Breast epithelium (tissue), 4 donors: ENCODE data around the gene CARS2. TPM values are rescaled to one million over a fixed set of nuclear protein-coding genes. Genes with fewer than 3 reads are reported as not detected.

Experiments
- DNase-seq, 2 donors: peaks; one replicate each; pipeline ENCODE4 v3.0.0-alpha.2; 2019; ENCODE audit warnings: low spot score in 2 of 2
- H3K27ac ChIP-seq, 2 donors: fragments of 200-600 bp; sonication (generic) in 1 of 2; one replicate each; pipeline ENCODE4 v1.5.1; 2016 to 2019; ENCODE audit warnings: mild to moderate bottlenecking in 1 of 2
- H3K27me3 ChIP-seq, 2 donors: fragments of 200-600 bp; sonication (generic) in 1 of 2; one replicate each; pipeline versions ENCODE4 v1.5.1 to v1.6.0; 2017 to 2019; ENCODE audit warnings: control low read depth in 1 of 2, mild to moderate bottlenecking in 1 of 2
- H3K36me3 ChIP-seq: fragments of 200-600 bp; one replicate; pipeline ENCODE4 v1.5.1; 2019
- H3K4me1 ChIP-seq, 2 donors: fragments of 200-600 bp; sonication (generic); one replicate each; pipeline ENCODE4 v1.5.1; 2016 to 2019; ENCODE audit warnings: control low read depth in 1 of 2
- H3K4me3 ChIP-seq, 3 donors: fragments of 200-600 bp; sonication (generic); 1 replicate in 2 of 3; 2 replicates in 1 of 3; pipeline ENCODE4 v1.5.1; 2016 to 2019; ENCODE audit warnings: mild to moderate bottlenecking in 3 of 3, moderate library complexity in 2 of 3
- H3K9me3 ChIP-seq, 2 donors: fragments of 200-600 bp; sonication (generic) in 1 of 2; one replicate each; pipeline ENCODE4 v1.5.1; 2016 to 2019; ENCODE audit warnings: control low read depth in 1 of 2
- POLR2A ChIP-seq: fragments of 450-650 bp; IDR thresholded peaks from one replicate; pipeline ENCODE4 v1.6.1; 2016; ENCODE audit warnings: antibody characterized with exemption, mild to moderate bottlenecking, moderate library complexity
- POLR2AphosphoS5 ChIP-seq, 3 donors: sonication (generic); formaldehyde crosslinking; IDR thresholded peaks; one replicate each; pipeline ENCODE4 v1.6.1; 2017; ENCODE audit warnings: antibody characterized with exemption in 3 of 3
- intact Hi-C: fragments of 100-400 bp; cut with DNase I; formaldehyde crosslinking; loops from one replicate; pipeline ENCODE4 v1.15.1; 2023; ENCODE audit warnings: low total_unique reads
- total RNA-seq, 3 donors: library from RNA; depleted of rRNA; stranded (reverse); fragments of >200 nt; gene quantifications; one replicate each; pipeline ENCODE4 v1.1.0, GENCODE V29; 2016
- TF ChIP-seq, protein P1 (sequence below), 3 donors: fragments of 450-650 bp; IDR thresholded peaks; one replicate each; pipeline ENCODE4 v1.5.1; 2016 to 2017; ENCODE audit warnings: antibody characterized with exemption in 3 of 3, mild to moderate bottlenecking in 3 of 3, moderate library complexity in 3 of 3

Gene CARS2
- total RNA-seq, 3 donors from 2014 or later, result 59.8 to 79.8 (median 61.6) TPM

DNA sequence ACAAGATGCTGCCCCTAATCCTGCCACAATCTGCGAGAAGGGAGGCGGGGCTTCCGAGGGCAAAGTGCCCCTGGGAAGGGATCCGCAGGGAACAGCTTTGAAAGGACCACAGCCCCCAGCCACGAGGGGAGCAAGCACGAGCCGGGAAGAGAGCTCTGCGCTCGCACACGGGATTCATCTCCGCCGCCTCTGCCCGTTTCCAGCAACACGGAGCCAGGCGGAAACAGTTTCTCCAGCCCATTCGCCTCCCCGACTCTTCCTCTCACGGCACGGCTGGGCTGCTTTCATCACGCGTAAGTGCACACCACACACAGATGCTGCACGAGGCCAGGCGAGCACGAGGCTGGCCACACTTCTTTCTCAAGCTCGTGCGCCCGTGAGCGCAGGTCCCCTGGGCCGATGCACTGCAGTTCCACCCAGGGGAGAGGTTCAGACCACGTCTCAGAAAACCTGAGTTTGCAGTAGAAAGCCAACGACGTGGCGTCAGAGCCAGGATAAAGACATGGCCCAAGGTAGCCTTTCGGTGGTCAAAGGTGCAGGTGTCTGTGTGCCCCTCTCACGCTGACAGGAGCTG lies 57.0 kb downstream of the CARS2 start:
- Histone ChIP-seq H3K27ac (no peak overlapping the region), H3K27me3 (no peaks in the 10 kb centered on the region), H3K4me1 (no peaks in the 10 kb centered on the region), H3K4me3 (no peak overlapping the region), H3K36me3 (no peaks in the 10 kb centered on the region), H3K9me3 (no peaks in the 10 kb centered on the region)
- intact Hi-C loops, result loop anchor here (10.0 kb wide), 1 partner anchor 1526 kb away; no protein-coding TSS in a partner anchor
- DNase-seq, result no peak
- TF ChIP-seq, protein P1, sequence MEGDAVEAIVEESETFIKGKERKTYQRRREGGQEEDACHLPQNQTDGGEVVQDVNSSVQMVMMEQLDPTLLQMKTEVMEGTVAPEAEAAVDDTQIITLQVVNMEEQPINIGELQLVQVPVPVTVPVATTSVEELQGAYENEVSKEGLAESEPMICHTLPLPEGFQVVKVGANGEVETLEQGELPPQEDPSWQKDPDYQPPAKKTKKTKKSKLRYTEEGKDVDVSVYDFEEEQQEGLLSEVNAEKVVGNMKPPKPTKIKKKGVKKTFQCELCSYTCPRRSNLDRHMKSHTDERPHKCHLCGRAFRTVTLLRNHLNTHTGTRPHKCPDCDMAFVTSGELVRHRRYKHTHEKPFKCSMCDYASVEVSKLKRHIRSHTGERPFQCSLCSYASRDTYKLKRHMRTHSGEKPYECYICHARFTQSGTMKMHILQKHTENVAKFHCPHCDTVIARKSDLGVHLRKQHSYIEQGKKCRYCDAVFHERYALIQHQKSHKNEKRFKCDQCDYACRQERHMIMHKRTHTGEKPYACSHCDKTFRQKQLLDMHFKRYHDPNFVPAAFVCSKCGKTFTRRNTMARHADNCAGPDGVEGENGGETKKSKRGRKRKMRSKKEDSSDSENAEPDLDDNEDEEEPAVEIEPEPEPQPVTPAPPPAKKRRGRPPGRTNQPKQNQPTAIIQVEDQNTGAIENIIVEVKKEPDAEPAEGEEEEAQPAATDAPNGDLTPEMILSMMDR (IDR thresholded peaks at IDR 0.05), result no peak
- TF ChIP-seq POLR2AphosphoS5 (IDR thresholded peaks at IDR 0.05) (no peak), POLR2A (no peak)

DNA sequence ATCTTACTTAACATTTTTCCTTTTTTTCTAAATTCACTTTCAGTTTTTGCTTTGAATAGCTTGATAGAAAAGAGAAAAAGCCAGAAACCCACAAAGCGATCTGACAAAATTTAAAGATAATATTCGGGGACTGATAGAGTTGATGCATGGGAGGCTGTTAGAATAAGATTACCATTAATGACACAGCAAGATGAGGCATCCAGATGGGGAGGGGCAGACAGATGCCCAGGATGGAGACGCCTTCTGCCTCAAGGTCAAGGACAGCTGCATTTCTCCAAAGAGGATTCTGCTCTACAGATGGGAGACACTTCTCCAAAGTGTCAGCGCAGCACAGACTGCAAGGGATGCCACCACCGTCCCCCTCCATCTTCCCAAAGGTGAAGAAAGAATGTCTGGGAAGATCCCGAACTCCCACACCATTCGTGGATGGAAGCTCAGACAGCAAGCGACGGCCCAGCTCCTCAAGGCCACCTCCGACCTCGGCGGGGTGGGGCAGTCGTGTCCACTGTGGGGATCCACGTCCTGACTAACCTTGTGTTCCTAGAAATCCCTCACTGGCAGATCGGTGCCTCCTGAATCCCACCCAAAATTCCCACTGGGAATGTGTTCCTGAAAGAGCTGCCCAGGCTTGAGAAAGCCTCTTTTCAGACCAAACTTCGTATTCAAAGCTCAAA lies 57.6 kb downstream of the CARS2 start:
- intact Hi-C loops, result loop anchor here (10.0 kb wide), 1 partner anchor 1527 kb away; no protein-coding TSS in a partner anchor
- no peaks in the 10 kb centered on the region for H3K36me3 ChIP-seq
- DNase-seq, result no peak

DNA sequence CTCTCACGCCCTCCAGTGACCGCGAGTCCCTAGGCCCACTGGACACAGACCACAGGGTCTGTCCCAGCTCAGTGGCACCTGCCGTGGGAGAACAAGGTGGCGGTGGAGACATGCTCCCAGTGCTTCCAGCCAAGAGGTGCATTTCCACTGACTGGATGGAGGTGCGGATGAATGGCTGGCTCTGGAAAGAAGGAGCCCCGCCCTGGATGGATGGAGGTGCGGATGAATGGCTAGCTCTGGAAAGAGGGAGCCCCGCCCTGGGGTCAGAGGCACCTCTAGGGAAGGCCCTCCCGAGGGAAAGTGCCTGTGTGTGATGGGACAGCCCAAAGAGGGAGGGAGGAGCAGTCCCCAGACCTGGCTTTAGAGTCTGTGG lies 58.6 kb downstream of the CARS2 start:
- H3K4me1 ChIP-seq, result no peaks in the 10 kb centered on the region
- H3K27ac ChIP-seq, result no peak overlapping the region
- H3K9me3 ChIP-seq, result no peaks in the 10 kb centered on the region
- no peak for DNase-seq
- H3K4me3 ChIP-seq, result no peak overlapping the region
- intact Hi-C loops, result loop anchor here (10.0 kb wide), 1 partner anchor 1527 kb away; no protein-coding TSS in a partner anchor
- no peaks in the 10 kb centered on the region for H3K36me3 ChIP-seq
- no peak for TF ChIP-seq POLR2AphosphoS5 (IDR thresholded peaks at IDR 0.05)
- TF ChIP-seq POLR2A, result no peak
- H3K27me3 ChIP-seq, result no peaks in the 10 kb centered on the region

More for the DNA sequence above, 57.6 kb downstream of the CARS2 start:
- Histone ChIP-seq H3K27ac (no peak overlapping the region), H3K4me3 (no peak overlapping the region), H3K4me1 (no peaks in the 10 kb centered on the region), H3K27me3 (no peaks in the 10 kb centered on the region), H3K9me3 (no peaks in the 10 kb centered on the region)
- TF ChIP-seq POLR2AphosphoS5 (IDR thresholded peaks at IDR 0.05) (no peak), POLR2A (no peak)
- TF ChIP-seq, protein P1 (IDR thresholded peaks at IDR 0.05), result no peak

DNA sequence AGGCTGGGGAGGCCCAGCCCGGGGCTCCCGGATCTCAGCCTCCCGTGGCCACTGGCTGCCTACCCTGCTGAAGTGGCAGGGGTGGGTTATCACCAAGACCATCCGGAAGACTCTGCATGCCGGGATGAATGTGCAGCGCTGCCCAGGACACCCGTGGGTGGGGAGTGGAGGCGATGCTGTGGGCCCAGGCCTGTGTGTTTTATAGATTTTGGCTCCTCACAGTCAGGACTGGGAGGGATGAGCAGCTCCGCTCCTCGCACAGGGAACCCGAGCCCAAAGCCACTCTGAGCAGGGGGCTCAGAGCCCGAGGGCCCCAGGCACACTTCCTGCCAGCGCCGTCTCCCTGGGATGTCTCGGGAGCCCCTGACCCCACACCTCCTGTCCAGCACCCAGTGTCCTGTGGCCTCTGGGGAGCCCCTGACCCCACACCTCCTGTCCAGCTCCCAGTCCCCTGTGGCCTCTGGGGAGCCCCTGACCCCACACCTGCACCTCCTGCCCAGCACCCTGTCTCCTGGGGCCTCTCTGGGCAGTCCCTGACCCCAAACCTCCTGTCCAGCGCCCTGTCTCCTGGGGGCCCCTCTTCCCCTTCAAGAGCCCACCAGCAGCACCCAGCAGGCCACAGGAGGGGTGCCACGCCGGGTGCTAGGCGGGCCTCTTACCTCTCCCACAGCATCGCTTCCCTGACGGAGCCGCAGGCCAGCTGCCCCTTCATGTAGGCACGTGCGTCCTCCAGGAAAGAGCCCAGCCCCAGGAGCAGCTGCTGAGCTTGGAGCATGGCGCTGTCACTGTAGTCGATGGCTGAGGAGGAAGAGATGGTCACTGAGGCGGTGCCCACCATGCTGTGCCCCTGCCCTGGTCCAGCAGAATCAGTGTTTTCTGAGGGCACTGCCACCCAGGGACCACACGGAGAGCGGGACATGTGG lies 59.2 kb downstream of the CARS2 start:
- DNase-seq, result no peak
- H3K4me1 ChIP-seq, result no peaks in the 10 kb centered on the region
- no peak for TF ChIP-seq POLR2A
- TF ChIP-seq, protein P1 (IDR thresholded peaks at IDR 0.05), result no peak
- TF ChIP-seq POLR2AphosphoS5 (IDR thresholded peaks at IDR 0.05), result no peak
- H3K4me3 ChIP-seq, result no peak overlapping the region
- no peaks in the 10 kb centered on the region for H3K36me3 ChIP-seq
- H3K27me3 ChIP-seq, result no peaks in the 10 kb centered on the region
- intact Hi-C loops, result loop anchor here (10.0 kb wide), 1 partner anchor 1528 kb away; no protein-coding TSS in a partner anchor
- no peaks in the 10 kb centered on the region for H3K9me3 ChIP-seq
- no peak overlapping the region for H3K27ac ChIP-seq

DNA sequence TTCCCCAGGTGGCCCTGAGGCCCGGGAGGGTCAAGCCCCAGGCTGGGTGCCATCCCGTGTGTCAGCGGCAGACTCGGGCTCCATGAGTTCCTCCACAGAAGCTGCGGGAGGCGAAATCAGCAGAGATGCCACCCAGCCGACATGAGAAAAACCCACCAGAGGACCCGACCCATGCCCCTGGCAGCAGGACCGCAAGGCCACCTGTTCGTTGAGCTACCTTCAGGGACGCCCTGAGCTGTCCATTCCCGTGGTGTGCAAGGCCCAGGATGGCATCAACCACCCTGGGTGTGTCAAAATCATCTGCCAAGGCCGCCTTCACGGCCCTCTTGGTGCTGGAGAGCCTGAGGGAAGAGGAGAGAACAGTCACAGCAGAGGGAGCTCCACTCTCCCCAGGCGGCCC lies 60.2 kb downstream of the CARS2 start:
- H3K4me3 ChIP-seq, result no peak overlapping the region
- TF ChIP-seq, protein P1 (IDR thresholded peaks at IDR 0.05), result no peak
- TF ChIP-seq POLR2AphosphoS5 (IDR thresholded peaks at IDR 0.05), result no peak
- TF ChIP-seq POLR2A, result no peak
- H3K27me3 ChIP-seq, result no peaks in the 10 kb centered on the region
- H3K4me1 ChIP-seq, result no peaks in the 10 kb centered on the region
- no peaks in the 10 kb centered on the region for H3K9me3 ChIP-seq
- DNase-seq, result no peak
- intact Hi-C loops, result loop anchor here (10.0 kb wide), 1 partner anchor 1529 kb away; no protein-coding TSS in a partner anchor
- H3K27ac ChIP-seq, result no peak overlapping the region
- no peaks in the 10 kb centered on the region for H3K36me3 ChIP-seq
